Stimulated activated CD8-positive, alpha-beta memory T cell treated with anti-CD3 and anti-CD28 coated beads, Interleukin-12 subunit alpha, Interleukin-12 subunit beta, amount 100 ng/mL, for 4 hours (primary cell): ENCODE measurements around the gene TTLL9.

Experiments
- DNase-seq: peaks from one replicate; pipeline ENCODE4 v3.0.0-alpha.2; 2020; ENCODE audit warnings: low read depth

The TTLL9 gene

DNA sequence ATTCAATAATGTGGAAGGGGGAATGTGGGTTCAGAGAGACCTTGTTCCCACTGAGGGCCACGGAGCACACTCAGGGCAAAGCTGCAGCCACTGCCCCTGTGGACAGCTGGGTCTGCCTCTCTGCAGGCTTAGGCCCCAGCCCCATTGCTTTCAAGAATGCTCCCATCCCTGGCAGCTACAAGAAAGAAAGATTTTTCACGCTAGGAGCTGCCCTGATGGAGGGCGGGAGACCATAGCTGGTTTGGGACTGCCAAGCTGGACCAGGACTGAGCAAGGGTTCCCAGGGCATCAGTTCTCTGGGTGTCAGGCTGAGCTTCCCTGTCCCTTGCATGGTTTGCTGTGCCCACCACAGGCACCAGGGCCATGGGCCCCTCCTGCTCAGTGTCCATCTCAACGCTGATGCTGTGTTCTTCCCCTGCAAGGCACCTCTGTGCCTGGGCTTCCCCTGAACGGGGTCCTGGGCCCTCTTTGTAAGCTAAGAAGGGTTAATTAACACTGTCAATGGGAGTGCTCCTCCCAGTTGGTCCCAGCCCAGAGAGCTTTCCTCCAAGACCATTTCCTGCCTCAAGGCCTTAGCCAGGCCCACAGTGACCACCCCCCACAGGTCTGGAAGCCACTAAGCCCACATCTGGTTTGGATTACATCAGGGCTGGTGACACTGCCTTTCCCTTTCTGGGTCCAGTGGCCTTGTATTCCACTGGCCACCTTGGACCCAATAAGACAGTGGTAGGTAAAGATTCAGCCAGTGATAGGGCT is 33.4 kb upstream of the TTLL9 start:
- no peak for DNase-seq

DNA sequence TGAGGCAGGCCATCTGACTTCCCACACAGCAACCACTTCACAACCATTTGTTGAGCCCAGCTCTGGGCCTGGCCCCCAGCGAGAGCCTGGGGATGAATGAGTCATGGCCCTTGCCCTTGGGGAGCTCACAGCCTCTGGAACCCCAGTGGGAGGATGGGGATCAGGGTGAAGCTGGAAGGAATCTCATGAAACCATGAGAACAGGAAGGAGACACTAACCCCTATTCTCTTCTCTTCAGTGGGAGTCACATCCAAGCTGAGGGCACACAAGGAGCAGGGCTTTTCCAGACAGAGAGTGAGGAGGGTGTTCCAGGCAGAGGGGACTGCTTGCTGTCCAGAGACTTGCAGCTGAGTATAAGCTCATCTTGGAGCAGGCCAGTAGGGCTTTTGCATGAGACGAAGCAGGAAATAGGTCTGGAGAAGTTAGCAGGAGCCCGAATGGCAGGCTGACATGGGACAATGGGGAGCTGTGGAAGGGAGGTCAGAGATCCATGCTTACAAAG is 32.5 kb upstream of the TTLL9 start:
- DNase-seq = no peak

DNA sequence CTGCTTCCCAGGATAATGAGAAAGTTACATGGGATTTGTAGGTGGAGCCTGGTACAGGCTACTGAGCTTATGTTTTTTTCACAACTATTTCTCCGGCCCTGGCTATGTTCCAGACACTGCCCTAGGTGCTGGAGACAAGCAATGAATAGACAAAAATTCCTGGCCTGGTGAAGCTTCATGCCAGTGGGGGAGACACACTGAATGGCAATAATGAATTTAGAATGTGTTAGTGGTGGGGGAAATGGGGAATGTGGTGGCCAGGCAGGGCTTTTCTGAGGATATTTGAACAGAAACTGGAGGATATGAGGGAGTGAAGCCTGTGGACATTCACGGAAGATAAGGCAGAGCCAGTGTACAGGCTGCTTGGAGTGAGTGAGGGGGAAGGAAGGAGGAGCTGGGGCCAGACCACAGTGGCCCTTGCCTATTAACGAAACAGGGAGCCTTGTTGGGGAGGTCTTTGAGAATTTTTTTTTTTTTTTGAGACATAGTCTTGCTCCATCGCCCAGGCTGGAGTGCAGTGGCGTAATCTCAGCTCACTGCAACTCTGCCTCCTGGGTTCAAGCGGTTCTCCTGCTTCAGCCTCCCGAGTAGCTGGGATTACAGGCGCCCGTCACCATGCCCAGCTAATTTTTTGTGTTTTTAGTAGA is 31.7 kb upstream of the TTLL9 start:
- DNase-seq = no peak

DNA sequence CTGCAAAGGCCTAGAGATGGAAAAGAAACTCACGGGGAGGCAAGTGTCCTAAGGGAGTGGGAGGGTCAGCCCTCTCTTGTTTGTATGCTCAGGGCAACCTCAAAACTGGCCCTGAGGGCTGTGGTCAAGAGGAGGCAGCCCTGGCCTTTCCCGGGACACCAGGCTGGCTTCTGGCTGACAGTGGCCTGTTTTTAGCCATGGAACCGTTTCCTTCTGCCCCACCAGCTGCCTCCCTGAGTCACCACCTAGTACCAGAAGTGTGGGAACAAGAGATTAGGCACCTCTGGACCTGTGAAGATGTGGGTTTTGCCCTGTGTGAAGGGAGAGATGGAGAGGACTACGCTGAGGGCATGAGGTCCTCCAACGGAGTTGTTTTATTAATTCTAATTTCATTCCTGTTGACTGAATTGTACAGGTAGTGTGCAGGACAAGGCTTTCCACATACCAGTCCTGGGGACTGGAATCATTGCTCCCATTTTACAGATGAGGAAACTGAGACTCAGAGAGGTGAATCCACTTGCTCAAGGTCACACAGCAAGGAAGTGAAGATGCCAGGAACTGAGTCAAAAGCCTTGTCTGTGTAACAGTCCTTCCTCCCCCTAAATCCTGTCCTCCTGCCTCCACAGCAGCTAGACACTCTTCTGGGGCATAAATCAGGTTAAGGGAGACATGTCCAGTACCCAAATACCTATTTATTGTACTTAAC is 30.5 kb upstream of the TTLL9 start:
- DNase-seq = no peak

DNA sequence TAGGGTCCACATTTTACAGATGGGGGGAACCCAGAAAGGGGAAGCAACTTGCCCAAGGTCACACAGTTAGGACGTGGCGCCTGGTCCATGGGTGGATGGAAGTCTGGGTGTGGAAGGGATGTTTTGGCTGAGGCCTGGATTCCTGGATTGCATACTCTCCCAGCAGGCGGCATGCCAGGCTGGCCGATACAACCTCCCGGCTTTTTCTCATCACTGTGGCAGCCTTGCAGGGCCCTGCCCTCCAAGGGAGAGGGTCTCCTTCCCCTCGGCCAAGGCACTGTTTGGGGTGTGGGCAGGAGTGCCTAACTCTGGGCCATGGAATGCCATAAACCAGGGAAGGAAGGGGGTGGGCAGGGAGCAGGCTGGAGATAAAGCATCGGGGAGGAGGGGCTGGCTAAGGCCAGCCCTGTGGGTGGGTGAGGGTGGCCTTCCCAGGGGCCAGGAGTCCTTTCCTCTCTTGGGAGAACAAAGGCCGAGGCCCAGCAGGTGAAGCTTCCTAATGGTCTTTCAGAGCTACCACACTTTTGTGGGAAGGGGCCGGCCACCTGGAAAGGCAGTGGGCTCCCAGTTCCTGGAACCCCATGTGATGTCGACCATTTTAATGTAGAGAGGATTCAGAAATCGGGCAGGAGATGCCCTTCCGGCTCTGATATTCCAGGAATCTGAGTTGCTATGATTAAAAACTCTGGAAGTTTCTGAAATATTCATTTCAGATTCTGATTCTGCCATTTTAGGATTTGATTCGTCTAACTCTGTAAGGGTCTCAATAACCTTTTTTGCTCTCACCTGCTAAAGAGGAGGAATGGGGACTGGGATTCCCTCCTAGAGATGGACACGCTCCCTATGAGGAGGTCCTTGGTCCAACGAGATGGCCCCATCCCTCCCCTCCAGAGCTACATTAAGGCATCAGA is 29.3 kb upstream of the TTLL9 start:
- no peak for DNase-seq

DNA sequence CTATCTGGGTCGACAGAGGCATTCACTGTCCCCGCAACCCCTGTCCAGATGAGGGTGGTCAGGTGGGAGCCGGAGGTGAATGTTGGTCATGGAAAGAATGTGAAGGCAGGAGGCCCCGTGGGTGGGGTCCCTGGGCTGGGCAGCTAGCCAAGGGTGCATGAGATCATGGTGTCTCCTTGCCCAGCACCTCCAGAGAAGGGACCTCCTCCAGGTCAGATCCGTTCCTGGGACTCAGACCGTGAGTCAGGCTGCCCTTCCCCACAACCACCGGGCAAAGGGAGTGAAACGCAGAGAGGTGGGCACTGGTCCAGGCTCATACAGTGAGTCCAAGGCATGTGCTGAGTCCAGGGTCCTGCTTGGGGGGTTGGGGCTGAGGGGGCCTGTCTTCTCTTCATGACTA is 28.5 kb upstream of the TTLL9 start:
- DNase-seq = no peak

DNA sequence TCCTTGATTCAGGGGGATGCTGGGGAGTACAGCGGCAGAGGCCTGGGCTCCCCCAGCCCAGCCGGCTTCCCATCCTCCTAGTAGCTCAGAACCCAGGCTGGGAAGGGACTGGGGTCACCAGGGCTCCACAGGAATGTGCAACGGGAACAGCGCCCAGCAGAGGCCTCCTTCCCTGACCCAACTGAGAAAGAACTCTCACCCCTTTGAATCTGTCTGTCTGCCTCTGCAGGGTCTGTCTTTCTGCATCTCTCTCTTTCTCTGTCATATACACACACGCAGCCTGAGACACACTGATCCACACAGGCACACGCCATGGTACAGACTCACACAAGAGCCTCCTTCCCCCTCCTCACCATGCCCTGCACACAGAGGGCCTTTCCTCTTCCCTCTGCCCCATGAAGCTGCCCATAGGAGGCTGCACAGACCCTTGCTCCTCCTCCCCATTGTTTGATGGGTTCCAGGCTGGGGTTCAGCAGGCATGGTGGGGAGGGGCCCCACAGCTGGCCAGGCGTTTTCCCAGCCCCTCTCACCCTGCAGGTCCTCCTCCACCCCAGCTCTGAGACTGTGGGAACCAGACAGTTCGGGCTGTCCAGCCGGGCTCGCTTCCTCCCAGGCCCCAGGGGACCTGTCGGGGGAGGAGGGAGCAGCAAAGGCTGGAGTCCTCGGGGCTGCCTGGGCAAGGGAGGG is 27.8 kb upstream of the TTLL9 start:
- no peak for DNase-seq

DNA sequence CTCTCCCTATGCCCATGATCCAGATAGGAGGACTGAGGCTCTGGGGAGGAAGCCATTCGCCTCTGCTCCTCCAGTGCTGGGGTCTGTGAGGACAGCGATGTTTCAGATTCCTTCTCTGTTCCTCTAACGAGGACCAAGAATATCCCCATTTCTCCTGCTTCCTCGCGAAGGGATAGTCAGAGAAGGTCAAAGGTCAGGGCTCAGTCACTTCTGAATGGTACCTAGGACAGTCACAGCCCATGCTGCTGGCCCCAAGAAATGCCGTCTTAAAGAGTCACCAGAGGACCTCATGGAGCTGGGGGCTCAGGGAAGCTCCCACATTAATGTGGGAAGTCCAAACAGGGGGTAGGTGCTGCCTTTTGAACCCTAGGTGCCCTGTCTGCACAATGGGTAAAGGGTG is 27.1 kb upstream of the TTLL9 start:
- DNase-seq = no peak

DNA sequence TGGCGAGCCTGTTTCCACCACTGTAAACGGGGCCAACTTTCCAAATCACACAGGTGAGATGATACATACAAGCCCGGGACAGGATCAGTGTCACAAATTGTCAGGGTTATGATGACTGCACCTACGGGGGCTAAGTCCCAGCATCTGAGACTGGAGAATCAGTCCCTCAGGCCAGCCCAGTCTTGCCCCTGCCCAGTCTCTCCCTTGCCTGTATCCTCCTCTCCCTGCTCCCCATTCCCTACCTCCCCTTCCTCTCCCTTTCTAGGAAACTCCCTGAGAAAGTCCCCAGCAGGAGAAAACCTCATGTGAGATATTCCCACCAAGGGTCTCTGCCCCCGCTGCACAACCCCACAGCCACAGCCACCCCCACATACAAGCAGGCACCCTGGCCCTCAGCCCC is 26.6 kb upstream of the TTLL9 start:
- DNase-seq = no peak

DNA sequence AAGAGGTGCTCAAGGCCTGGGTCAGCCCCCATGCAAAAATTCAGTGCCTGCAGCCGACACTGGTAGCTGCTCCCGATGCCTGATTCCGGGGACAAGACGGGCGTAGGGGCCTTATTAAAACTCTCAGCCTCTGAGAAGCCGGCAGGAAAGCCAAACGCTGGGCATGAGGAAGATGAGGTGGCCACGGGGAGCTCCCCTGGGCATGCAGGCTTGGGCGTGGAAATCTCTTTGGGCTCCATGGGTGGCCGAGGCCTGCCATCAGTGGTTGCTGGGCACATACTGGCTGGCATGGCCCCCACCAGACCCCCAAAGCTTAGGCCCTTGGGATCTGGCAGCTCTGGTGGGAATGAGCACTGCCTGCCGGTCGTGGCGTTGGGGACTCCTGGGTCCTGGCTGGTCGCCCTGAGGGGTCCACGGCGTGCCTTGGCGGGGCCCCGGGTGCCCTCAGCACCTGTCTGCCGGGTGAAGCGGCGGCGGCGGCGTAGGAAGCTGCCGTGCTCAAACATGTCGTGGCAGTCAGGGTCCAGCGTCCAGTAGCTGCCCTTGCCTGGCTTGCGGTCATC is 25.6 kb upstream of the TTLL9 start:
- DNase-seq = no peak

DNA sequence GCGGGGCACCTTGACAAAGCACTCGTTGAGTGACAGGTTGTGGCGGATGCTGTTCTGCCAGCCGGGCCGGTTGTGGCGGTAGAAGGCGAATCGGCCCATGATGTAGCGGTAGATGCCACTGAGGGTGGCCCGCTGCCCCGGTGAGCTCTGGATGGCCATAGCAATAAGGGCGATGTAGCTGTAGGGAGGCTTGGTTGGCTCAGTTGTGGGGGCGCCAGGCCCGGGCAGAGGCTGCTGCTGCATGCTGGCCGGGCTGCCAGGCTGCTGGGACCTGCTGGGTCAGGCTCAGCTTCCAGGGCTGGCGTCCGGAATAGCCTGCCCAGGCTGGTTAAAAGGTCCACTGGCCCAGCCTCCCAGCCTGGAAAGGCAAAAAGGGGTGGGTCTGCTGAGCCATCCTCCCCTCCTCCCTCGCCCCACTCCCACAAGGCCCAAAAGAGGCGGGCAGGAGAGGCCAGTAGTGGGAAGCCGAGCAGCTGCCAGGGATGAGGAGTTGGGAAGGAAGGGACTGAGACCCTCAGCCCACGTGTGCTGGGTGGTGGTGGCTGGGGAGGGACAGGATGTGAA is 25.1 kb upstream of the TTLL9 start, which contains the start of gene FOXS1:
Gene FOXS1, minus strand, starts transcription at position 305 of the 564 bp plus-strand sequence. Its CDS starts 62 bp downstream, at position 243.
- no peak for DNase-seq

DNA sequence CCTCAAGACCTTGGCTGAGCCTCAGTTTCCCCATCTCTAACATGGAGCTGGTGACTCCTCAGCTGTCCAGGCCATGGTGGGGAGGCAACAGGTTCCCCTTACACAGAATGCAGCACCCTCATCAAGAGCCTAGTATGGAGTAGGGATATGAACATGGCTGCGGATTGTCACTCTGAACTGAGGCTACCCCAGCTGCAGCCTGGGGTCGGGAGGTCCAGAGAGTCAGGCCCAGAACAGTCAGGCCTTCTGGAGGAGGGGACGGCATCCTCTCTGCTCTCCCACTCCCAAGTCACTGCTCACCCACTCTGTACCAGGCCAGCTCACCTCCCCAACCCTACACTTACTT is 23.7 kb upstream of the TTLL9 start:
- DNase-seq = no peak

DNA sequence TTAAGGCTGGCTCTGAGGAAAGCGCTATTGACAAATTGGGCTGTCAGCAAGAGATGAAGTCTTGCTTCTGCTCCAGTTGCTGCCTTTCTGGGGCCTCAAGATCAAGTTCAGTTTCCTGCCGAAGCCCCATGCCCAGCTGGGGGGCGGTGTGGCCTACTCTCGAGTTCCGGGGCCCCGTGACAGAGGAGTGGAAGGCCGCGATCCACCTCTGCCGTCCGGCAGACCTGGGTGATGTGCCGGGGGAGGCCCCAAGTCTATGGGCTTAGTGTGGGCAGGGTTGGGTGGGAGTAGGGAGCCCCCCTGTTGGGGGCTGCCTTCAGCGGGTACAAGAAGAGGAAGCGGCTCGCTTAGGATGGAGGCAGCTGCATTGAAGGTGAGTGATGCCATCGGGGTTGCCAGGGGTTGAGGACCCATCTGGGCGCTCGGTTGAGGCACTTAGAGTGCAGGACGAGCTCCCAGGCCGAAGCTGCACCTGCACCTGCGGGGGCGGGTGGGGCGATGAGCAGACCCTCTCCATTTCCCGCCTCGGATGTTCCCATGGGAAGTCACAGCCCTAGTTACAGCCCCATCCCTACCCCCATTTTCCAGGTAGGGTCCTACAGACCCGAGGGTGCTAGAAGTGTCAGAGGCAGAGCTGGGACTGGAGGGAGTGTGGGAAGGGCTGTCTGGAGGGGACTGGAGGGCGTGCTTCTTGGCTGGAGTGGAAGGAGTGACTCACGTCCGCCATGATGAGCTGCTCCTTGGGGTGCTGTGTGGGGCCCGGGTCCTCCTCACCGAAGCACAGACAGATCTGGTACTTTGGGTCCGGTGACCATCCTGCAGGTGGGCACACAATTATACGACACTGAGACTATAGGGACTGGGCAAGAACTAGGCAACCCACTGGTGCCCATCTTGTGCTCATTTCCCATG is 22.1 kb upstream of the TTLL9 start:
- DNase-seq = no peak

DNA sequence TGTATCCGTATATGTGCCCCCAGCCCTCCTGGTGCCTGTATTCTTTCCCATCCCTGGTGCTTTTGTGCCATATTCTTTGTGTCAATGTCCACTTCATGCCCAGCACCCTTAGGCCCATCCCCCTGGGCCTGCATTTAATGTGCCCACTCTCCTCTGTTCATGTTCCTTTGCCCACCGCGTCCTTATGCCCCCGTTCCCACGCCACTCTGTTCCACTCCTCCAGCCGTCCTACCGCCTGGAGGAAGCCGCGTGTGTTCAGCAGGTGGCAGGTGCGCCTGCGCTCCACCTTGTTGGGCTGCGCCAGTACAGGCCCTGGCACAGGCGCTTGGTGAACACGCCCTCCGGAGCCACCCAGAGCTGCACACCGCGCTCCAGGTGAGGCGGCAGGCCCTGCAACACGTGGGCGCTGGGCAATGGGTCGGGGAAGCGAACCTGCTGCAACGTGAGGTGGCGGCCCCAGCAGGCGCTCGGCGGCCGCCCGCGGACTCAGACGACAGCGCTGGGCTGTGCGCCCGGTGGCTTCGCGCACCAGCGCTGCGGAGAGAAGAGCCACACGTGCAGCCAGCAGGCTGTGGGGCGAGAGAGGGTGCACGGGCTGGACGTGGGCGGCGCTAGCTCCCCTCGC is 21.0 kb upstream of the TTLL9 start:
- no peak for DNase-seq

DNA sequence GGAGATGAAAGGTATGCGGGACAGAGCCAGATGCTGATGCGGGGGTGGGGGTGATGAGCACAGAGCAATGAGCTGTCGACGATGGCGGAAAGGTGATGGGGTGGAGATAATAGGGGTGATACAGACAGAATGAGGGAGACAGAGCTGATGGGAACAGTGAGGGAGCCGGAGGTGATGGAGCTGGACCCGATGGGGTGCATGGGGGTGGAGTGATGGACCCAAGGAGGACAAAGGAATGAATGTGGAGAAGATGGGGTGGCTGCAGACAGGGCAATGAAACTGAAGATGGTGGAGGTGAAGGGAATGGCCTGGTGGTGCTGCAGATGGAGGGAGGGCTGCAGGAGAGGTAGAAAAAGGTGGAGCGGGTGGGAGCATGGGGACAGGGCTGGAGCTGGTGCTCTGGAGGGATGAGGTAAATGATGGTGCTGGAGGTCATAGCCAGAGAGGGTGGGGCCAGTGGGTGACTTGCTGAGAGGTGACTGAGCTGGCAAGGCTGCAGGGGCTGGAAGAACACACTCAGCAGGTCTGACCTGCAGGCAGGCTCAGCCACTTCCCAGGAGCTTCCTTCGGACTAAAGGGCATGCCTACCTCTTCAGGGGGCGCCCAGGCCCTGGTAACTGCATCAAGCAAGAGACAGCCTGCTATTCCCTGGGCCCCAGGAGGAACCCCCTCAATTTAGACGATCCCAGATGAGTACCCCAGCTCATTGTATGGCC is 19.0 kb upstream of the TTLL9 start:
- no peak for DNase-seq

DNA sequence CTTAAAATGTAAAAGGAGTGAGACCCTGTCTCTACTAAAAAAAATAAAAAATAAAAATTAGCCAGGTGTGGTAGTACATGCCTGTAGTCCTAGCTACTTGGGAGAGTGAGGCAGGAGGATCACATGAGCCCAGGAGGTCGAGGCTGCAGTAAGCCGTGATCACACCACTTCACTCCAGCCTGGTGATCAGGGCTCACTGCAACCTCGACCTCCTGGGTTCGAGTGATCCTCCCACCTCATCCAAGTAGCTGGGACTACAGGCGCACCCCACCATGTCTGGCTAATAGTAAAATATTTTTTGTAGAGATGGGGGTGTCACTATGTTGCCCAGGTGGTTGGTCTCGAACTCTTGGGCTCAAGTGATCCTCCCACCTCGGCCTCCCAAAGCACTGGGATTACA is 17.0 kb upstream of the TTLL9 start:
- no peak for DNase-seq

DNA sequence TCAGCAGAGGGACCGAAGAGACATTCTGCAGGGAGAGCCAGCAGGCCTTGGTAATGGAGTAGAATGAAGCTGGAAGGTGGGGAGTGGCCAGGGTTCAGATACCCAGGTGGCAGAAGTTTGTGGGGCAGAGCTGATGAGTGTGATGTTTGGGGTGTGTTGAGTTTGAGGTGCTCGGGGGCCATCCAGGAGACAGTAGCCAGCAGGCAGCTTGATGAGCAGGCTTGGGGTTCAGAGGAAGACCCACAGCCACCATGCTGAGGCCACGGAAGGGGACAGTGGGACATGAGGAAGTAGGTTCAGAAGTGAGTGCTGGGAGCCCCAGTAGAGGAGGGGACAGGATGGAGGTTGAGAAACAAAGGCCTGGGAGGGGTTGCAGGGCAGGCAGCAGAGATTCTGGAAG is 13.9 kb upstream of the TTLL9 start:
- DNase-seq = no peak
